Bone marrow (tissue), 2 donors: ENCODE results near the gene C16orf78.

Experiments used
- DNase-seq, 2 donors: peaks; one replicate each; lab custom pipeline; 2025; lab: John Stamatoyannopoulos, UW

C16orf78 gene, protein sequence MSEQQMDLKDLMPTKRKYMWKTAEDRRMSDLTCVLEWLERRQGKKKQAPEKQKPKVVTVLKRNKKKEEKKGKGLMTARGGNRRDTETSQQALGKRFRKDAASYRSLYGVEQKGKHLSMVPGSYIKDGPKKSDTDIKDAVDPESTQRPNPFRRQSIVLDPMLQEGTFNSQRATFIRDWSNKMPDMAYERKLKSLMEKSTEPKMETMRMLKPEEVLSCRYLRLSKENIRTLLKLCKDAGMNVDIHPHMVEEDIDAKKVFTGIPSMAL

DNA sequence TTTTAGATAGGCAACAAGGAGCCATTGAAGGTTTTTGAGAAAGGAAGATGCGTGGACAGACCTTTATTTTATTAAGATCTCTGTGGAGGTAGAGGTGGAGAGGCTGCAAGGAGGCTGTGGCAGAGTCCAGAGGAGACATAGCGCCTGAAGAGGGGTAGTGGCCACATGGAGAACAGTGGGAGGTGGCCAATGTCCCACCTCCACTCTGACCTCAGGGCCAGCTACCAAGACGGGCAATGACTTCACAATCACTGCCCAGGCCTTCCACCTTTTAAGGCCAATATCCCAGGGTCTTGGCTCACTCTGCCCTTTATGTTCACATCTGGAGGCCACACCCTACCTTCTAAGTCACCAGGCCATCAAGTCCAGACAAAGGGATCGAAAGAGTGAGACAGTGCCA lies at the start of gene C16orf78:
C16orf78 (plus strand) TSS at position 301 of the 400 bp plus-strand sequence. CDS start 136 bp downstream, outside the sequence.
- no peak for DNase-seq

DNA sequence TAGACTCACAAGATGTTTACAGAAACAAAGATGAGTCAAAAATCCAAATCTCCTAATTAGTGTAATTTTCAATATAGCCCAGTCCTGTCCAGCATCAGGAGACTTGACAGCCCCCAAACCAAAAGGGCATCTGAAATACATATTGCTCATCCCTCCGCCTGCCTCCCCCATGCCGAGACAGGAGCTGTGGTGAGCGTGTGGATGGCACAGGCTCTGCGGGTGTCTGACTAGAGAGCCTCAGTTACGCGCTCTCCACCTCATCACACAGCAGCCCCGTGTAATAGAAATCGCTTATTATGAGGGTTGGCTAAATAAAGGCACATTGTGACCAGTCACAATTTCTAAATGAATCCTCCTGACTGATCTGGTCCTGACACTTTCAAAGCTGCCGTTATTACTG lies 48.9 kb upstream of the C16orf78 start:
- DNase-seq = no peak

DNA sequence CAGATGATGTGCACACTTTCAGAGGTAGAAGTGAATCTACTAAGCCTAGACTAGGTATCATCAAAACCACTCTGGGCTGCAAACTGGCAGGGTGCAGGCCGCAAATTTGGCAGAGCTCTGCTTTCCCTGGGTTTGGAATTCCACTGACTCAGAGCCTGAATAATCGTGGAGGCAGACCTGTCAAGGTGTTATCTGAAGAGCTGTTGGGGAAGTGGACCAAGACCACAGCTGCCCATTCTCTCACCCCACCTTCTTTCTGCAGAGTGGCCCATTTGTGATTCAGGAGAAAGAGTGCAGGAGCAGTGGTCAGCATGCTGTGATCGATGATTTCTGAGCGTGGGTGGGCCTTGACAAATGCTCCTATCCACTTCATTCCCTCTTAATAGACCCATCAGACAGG lies 46.1 kb upstream of the C16orf78 start:
- no peak for DNase-seq

DNA sequence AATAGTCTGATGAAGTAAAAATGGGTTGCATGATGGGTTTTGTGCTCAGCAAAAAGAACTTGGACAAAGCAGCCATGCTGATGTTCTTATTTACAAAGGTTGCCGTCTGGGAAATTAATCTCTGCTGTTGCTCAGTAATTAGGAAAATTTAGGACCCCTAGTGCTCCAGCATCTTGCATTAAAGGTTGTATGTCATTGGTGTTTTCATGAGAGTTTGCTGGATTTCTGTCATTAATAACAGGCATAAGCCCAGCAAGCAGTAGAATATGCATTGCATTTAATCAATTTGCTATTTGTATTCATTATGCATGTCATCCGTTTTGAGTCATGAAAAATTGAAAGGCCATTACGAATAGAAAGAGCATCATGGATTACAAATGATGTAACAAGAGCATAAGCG lies 45.3 kb upstream of the C16orf78 start:
- no peak for DNase-seq

DNA sequence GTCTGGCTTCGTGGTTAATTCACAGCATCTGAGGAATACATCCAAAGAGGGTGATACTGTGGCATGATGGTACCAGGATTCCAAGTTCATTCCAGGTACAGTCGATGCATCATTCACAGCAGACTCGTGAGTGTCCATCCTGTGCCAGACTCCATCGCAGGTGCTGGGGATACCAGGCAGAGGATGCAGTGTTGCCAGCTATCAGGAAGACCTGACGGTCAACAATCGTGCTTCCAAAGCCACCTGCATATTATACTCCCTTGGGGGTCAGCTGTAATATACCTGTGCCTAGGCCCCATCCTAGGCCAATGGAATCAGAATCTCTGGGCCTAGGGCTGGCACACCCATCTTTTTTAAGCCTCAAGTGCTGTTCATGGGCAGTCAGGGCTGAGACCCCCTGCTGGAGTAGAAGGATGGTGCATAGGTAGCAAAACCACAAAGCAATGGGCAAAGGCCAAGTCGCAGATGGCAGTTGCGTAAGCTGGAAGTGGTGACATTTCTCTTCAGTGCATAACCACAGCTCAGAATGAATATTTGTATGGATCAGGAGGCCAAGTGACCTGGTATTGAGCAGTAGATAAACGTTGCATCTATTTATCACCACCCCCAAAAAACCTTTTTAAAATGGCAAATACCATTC lies 42.9 kb upstream of the C16orf78 start:
- no peak for DNase-seq

DNA sequence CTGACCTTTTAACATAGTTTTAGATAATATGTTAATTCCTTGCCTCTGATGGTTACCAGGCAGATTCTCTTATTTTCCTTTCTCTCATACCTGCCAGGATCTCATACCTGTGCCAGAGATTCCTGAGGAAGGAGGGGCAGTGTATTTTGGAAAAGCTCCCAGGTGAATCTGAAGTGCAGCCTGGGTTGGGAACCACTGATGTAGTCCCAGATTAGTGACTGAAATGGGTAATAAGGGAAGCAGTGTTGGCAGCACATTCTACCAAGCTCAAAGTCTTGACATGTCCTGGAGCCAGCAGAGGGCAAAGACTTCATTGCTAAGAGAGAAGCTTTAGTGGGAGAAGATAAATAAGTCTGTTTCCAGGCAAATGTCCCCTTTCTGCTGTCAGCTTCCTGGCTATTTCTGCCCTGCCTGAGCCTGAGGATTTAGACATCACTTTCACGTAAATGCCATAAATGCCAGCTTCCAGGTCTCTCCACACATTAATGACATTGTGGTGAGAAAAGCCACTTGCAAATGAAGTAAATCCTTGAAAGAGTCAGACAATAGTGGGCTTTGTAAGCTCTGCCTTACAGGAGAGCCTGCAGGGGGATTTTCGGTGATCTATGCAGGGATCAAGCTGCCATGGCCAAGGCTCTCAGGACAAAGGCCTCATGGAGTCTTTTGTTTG lies 40.9 kb upstream of the C16orf78 start:
- DNase-seq = no peak

DNA sequence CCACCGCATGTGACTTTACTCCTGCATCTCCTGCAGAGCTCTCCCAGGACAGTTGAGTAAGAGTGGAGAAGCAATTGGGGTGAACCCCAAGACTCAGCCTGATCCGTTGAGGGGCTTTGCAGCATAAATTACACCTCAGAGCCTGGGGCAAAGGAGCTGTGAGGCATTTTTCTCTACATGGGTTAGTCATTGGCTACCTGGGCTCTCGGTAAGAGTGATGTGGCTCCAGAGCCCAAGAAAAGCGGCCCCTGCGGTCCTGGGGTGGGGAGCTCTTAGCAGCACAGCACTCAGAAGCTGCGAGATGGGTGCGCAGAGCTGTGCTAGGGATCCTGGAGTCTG lies 40.4 kb upstream of the C16orf78 start:
- DNase-seq = no peak

DNA sequence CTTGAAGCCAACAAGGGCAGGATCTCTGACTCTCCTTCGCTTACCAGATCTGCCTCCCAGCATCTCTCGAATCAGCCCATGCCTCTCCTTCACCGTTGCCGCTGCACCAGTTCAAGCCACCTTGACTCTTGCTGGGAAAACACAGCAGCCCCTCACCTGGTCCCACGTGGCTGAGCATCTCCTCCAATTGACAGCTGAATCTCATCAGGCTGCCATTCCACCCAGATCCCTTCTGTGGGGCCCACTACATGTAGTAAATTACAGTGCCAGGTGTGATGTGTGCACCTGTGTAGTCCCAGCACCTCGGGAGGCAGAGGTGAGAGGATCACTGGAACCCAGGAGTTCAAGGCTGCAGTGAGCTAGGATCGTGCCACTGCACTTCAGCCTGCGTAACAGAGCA lies 37.8 kb upstream of the C16orf78 start:
- DNase-seq = no peak

DNA sequence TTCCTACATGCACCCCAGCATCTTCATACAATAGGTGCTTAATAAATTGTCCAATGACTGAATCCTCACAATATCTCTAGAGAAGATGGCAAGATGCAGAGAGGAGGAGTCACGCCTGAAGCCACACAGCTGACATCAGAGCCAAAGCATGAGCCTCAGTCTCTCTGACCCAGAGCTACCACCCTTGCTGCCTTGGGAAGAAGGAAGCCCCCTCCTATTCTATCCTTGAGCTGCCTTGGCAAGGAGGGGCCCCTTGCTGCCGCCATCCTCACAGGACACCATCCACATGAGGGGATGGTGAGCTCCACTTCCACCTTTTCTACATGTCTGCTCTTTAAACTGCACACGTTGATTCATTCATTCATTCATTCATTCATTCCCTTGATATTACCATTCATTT lies 37.0 kb upstream of the C16orf78 start:
- DNase-seq = no peak

DNA sequence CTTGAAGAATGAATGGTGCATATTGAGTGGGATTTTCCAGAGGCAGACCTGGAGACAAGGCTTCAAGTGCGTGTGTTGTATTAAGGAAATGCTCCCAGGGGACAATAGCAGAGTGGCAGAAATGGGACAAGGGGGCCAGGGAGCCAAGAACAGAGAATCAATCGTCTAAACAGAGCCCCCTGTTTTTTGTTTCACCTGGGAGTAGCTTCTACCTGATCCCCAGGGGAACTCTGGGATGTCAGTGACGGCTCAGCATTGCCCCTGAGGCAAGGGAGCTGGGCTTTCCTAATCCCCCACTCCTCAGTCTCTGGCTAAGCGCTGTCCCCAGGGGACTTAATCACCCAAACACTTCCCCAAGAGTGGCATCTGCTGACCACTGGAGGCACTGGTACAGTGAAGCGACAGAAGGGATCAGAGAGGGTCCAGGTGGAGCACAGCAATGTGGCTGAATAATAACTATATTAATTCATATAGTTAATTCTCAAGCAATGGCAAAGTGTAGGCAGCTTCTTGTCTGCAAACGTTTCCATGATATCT lies 35.7 kb upstream of the C16orf78 start:
- DNase-seq = no peak

DNA sequence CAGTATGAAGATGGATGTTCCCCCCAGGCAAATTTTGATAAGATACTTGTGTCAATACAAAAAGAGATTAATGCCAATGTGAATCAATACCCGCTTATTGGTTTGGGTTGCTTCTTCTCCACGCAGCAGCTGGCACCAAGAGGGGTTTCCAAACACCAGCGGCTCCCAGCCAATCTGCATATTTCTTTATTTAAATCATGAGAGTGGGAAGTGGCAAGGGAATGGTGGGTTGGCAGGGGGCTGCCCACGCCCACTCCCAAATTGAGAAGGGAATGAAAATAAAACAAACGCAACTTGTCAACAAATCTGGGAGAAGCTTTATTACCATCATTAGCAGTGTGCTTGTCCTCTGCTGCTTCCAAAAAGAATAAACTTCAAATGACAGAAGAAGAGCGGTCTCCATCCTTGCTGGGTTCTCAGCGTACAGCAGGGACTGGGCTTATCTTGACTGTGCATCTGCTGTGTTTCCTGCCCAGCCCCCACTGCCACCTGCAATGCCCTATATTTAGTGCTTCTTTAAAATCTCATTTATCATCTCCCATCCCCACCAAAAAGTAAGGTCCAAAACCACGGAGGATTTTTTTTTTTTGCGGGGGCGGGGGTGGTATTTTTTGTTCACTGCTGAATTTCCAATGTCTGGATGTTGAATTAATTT lies 34.9 kb upstream of the C16orf78 start:
- no peak for DNase-seq

DNA sequence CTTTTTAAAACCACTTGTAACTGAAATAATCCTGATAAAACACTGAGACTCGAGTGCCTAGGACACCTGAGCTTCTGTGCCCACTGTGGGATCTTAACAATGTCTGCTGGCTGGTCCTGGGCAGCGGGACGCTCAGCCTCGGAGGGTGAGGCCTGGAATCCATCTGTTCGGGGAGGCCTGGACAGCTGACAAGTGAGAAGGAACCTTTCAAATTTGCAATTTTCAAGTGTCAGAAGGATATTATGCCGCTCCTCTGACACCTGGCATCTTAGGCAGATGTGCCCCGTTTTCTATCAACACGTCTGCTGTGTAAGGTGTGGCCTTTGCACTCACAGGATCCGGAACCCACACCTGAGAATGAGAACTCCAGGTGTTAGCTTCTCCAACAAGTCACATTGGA lies 33.1 kb upstream of the C16orf78 start:
- DNase-seq = no peak

DNA sequence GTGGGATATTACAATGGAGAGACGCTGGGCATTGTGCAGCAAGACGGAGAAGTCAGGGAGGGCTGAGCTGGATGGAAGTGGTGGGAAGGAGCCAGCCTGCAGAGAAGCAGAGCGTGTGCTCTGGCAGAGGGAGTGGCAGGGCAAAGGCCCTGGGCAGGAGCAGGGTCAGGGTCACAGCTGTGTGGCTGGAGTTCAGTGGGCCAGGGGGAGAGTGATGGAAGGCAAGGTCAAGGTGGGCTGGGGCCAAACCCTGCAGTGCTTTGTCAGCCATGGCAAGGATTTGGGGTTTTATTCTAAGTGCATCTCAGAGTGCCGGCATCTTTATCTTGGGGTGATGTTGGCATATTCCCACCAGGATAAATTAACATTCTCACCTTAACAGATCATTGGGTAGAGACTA lies 31.9 kb upstream of the C16orf78 start:
- no peak for DNase-seq

DNA sequence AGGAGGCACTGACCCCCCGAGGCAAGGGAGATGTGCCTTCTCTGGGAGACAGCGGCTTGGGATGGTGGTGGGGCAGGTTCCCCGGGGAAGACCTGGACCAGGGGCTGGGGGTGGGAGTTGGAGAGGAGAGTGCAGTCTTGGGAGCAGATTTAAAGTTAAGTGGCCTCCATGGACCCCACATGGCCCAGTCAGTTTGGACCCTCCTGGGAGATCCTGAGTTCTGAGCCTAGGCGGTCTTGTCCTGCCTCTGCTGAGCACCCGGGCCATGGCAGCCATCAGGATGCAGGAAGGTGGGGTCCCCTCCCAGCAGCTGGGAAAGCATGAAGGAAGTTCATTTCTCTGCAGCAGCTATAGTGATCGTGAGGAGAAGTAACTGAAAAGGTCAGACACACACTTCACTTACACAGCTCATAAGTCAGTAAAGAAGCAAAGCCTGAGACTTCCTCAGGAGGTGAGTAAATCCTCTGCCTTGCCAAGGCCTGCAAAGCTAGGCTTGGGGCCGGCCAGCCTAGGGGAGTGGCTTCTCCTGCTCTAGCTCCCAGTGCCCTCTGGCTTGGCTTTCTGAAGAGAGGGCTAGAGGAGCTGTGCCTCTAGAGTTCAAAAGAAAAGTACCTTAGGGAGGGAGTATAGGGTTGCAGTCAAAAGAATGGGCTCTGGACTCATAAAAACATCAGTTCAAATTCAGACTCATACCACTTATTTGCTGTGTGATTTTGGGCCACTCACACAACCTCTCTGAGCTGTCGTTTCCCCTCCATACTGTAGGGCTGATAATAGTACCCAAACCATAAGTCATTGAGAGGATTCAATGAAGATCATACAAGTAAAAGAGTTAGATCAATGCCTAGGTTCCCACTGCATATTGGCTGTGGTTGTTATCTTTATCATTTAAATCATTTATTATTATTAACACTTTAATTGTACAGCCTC lies 31.0 kb upstream of the C16orf78 start:
- no peak for DNase-seq

DNA sequence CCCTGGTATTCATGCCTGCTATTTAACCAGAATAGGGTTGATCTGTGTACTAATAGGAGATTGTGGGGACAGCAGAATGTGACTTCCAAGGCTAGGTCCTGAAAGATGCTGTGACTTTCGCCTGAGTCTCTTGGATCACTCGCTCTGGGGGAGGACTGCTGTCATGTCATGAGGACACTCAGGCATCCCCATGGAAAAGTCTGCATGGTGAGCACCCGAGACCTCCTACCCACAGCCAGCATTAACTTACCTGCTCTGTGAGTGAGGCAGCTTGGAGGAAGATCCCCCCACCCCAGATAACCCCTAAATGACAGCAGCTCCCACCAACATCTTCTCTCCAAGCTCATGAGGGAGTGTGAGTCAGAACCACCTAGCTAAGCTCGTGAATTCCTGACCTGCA lies 30.3 kb upstream of the C16orf78 start:
- DNase-seq = no peak

DNA sequence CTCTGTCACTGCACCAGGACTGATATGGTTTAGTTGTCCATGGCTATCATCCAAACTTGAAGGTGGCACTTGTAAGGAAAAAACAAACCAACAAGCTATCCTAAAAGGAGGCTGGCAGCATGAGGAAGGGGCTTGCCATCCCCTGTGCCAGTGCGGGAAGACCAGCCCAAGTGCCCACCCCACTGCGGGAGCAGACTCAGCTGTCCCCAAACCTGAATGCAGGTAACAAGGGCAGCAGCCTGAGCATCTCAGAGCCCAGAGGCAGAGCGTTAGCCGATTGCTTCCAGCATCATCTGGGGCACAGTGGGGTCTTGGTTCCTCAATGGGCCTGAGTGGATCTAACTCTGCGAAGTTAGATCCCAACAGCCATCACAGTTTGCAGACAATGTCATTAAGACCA lies 29.2 kb upstream of the C16orf78 start:
- DNase-seq = no peak

DNA sequence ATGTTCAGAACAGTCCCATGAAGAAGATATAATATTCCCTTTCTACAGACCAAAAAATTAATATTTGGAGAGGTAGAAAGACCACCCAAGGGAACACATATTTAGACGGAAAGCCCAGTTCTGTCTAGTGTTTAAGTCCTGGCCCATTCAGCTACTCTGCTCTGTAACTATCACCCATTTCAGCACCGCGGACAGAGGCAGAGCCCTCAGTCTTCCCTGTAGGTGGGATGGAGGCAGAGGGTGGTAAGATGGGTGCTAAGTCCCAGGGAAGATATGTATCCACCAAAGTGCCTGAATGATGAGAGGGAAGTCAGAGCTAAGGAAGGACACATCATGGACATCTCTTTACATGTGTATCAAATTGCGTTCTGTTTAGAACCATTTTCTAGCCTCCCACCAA lies 27.8 kb upstream of the C16orf78 start:
- no peak for DNase-seq

DNA sequence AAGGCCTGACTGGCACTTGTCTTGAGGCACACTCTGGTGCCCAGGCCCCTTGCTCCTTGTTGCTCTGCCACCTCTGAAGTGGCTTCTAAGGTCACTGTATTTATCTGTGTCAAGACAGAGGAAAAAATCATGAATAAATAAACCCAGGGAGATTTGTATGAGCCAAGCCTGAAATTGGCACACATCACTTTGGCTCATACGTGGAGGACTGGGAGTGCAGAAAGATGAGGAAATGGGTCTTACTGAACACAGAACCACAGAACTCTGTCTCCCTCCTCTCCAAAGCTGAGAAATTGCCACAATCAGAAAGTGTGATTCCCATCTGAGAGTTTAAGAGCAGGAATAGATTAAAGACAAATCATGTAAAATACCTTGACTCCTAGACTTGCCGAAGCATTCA lies 27.1 kb upstream of the C16orf78 start:
- DNase-seq = no peak

DNA sequence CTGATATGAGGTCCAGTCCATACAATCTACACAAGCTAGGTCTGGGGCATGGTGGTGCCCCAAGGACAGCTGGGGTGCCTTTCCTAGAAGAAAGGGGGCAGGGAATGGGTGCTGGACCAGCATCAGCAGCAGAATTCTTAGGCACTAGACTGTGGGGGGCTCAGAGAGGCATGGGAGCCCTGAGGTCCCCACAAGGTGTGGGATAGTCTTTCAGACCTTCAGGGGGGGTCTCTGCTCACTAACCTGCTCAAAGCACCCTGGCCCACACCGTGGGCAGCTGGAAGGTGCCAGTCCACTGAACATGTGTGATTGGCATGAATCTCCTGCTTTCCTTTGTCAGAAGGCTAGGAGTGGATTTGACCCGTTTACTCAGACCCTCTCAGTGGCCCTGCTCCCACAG lies 26.1 kb upstream of the C16orf78 start:
- no peak for DNase-seq

DNA sequence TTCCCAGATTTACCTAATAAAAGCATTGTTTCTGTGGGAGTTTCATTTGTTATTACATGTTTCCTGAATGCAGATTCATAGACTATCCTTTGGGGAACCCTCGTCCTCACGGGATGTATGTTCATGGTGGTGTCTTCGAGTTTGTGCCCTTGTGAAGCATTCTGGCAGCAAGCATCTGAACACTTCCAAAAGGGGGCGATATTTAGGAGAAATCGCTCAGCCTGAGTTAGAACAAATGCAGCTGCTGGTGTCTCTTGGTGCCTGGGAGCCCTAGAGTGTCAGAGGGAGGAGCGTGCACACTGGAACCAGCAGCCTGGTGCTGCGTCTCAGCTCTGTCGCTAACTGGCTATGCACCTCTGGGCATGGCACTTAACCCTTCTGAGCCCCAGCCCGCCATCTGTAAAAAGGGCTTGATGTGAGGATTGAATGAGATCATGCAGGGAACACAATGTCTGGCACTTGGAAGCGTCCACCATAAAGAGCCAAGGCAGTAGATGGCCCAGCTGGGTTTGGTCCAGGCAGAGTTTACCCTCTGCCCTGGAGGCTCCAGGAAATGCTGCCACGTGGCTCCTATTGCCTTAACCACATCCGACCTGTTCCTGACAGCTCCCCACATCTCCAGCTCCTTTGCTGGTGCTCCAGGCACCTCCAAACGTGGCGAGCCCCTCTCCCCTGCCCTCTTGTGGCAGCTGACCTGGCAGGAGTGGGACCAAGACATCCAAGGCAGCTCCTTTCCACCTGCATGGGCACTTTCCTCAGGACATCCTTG lies 25.0 kb upstream of the C16orf78 start:
- no peak for DNase-seq
